HG03159 (cell line): ENCODE data around the gene NELFA.

Experiments
- ATAC-seq: cut with Tn5 transposase; IDR thresholded peaks from one replicate; pipeline ENCODE4 v1.9.1; 2021; ENCODE audit warnings: mild to moderate bottlenecking, moderate library complexity; ENCODE audit not compliant: unreplicated experiment

The NELFA gene

DNA sequence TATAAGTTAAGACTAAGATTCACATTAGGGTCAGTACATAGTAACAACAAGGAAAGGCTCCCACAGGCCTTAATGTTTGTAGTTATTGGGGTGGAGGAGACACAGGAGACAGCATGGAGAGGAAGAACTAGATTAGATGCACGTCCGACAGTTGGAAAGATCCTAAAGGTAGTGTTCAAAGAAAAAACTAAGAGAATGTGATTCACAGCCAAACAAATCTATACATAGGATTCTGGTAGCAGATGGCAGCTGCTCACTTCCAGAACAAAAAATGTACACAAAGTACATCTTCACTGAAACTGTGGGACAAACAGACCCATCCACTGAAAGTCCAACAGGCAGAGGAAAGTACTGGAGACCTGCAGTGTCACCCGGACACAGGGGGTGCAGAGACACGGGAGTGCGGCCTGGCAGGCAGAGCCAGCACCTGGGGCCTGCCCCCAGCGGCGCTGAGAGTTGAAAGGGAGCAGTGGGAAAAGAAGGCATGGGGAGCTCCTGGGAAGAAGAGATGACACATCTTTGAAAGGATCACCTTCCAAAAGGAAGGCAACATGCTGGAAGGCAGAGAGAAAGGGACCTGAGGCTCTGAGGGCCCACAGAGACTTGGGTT, 40.0 kb downstream of the NELFA start:
- no peak for ATAC-seq

DNA sequence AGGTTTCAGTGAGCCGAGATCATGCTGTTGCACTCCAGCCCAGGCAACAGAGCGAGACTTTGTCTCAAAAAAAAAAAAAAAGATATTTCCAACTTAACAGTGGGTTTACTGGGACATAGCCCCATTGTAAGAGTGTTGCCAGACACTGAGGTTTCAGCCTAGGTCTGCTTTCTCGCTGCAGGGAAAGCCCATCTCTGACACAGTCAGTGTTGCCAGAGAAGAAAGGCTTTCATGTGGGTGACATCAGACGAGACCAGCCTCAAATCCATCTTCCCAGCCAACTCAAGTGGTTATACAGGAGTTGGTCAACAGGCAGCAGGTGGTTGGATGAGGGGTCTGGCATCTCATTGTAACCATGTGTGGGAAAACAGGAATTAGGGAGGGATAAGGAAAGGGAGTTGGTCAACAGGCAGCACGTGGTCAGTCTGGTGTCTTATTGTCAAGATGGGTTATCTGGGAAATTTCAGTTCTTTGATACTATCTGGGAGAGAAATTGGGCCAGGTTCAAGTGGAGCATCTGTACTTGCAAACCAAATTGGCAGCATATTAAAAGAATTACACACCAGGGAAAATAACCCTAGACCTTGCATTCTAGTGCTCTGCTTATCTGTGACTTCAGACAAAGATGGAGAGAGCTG, 41.1 kb downstream of the NELFA start:
- ATAC-seq: no peak

DNA sequence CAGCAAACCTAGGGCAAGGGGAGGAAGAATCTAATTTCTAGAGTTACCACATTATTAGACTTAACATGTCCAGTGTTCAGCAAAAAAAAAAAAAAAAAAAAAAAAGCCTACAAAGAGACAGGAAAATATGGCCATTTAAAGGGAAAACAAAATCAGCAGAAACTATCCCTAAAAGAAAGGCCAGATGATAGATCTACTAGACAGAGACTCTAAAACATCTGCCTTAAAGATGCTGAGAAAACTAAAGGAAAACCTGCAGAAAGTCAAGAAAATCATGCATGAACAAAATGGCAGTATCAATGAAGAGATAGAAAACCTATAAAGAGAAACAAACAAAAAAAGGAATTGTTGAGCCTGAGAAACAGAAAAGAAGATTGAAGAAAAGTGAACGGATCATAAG, 43.8 kb downstream of the NELFA start:
- no peak for ATAC-seq

DNA sequence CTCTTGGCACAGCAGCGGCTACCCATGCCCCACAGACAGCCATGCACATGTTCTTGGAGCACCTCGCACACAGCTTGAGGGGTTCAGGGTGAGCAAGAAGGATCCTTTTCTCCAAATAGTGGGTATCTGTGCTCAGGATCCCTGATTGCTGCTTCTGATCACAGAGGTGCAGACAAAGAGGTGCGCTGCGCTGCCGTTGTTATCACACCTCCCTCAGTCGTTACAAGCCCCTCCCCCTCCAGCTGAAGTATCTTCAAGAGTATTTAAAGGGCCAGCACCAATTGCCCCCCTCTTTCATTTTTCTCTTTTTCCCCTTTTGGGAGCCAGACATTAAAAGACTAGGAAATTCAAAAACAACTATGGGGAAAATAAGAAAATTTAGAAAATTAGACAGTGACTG, 44.3 kb downstream of the NELFA start:
- no peak for ATAC-seq

DNA sequence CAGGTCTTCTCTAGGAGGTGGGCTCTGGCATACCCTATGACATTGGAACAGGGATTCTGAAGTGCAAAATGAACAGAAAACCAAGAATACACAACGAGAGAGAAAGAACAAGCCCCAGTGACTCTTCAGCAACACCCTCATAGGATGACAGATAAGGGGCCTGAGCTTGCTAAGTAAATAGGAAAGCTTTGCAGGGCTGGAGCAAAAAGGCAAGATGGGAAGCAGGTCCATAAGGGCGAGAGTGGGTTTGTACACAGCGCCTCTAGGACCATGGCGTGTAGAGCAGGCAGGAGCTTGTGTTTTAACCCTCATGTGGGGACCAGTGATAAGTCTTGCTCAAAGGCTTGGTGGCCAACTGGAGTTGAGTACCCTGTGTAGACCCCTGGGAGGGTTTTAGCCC, 45.8 kb downstream of the NELFA start:
- ATAC-seq: no peak

DNA sequence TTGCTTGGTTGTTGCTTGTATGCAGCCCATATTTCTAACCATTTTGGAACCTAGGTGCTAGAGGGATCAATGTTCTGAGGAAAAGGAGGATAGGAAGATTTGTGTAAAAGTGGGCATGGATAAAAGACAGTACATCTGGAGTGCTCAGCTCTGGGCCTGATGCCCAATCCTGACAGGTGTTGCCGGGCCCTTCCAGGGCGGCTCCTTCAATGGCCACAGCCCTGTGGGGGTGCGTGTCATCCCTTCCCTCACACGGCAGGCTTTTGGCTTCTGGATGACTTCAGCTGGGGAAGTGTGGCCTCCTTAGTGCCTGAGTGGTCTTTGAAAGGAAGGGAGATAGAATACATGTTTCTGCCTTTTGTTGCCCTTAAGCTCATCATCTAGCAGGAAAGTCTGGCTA, 47.2 kb downstream of the NELFA start:
- ATAC-seq: no peak

DNA sequence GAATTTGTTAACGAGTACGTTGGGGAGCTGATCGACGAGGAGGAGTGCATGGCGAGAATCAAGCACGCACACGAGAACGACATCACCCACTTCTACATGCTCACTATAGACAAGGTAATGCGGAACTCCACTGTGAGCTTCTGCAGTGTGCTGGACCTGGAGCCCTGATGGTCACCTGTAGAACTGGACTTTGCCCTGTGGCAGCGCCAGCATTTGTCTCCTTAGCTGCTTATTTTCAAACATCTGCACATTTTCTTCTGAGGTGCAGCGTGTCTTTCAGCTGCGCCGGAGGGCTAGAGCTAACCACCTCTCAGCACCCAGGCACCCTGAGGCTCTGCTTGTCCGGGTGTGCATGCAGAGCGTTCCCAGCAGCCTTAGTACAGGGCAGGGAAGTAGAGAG, 47.7 kb downstream of the NELFA start:
- ATAC-seq: no peak

DNA sequence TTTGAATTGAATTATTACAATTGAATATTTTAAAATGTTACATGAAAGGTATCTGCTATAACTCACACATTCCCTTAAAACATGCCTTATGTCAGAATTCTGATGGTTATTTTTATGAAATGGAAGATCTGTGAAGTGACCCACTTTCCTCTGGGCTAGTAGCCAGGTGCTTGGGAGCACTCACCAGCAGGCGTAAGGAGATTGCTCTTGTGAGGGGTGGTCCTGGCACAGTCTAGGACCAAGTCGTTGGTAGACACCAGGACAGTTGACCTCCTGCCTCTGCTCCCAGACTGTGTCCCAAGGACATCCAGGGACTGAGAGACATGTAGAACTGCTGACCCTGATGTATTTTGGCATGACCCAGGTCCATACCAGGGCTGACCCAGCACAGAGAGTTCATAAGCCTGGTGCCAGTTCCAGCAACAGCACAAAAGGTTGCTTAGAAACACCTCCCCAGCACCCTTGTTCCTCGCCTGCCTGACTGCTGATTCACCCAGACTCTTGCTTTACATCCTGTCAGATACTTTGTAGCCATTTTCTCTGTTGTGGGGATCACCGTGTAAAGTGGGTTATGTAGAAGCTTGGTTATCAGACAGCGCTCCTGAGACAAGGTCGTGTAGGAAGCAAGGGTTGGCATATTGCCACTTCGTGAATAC, 48.5 kb downstream of the NELFA start:
- no peak for ATAC-seq

DNA sequence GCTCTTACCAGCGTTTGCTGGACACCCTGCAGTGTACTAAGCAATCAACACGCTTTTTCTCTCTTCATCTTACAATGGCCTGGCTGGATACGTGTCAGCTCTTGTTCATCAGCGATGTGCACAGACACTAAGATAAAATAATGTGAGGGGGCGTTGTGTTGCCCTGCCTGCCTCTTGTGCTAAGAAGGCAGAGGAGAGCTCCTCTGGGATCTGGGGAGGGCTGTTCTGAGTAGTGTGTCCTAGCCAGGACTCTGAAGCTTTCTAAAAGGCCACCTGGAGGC, 49.7 kb downstream of the NELFA start:
- no peak for ATAC-seq

DNA sequence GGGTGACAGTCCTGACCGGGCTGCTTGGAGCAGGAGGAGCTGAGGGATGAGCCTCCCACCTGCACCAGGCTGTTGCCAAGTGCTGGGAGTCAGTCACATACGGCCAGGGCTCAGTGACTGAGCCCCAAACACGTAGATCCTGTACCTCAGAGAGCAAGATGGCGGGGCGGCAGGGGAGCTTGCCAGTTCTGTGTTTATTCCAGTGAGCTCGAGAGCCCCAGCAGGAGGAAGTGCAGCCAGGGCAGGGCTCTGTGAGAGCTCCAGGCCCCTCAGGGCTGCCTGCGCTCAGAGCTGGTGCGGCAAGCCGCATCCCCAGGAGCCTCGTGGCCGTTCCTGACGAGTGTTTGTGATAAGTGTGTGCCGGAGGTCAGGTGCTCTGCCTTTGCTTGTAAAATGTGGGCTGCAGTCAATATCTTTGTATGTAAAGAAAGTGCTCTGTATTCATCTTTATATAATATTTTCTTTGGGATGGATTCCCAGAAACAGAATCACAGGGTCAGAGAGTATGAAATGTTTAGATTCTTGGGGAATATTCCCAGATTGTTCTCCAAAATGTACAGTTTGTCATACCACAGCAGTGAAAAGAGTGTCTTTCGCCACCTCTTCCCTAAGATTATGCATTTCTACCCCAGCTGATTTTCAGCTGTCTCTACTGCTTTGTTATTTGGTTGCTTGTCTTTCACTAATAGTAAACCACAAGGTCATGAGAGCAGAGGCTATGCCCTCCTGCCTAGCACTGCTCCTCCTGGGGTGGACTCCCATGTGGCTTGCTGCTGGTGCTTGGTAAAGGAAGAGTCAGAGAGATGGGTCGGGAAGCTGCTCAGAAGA, 50.3 kb downstream of the NELFA start:
- no peak for ATAC-seq

DNA sequence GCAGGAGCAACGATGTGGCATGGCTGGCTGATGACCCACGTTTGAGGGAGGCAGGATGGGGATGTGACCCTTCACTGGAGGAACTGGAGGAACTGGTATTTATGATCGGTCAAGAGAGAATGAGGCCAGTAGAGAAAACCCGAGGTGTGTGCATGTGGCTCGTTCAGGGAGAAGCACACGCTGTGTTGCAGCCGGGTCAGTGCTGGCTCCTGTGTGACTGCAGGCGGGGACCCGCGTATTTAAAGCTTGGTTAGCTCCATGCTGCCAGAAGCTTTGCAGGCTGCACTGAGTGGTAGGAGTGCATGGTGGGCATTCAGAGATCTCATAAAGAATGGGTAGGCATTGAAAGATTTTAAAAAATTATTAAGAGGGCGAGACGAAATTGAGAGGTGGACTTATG, 52.1 kb downstream of the NELFA start:
- ATAC-seq: no peak

DNA sequence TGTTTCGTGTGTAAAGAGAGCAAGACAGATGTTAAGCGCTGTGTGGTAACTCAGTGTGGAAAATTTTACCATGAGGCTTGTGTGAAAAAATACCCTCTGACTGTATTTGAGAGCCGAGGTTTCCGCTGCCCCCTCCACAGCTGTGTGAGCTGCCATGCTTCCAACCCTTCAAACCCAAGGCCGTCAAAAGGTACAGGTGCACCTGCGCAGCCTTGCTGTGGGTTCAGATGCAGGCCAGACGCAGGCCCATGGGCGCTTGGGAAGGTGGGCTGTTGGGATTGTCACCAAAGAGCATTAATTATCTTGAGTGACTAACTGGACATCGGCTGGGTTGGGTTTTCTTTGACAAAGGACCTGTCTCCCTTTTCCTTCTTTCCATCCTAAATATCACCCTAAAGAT, 55.4 kb downstream of the NELFA start:
- no peak for ATAC-seq

DNA sequence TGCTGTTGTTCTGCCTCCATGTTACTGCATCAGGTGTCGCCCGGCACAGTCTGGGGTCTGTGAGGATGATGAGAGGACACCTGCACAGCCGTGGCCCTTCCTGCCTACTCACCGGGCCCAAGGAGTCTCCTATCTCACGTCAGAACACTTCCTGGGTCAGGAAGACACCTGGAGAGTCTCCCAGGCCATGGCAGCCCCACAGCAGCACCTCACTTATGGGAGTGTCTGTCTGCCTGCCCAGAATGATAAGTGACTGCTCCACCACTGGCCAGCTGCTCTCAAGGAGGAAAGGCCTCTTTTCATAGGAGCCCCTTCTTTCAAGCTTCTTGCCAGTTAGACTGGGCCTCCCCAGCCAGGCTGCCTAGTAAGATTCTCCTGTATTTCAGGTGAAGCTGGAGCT, 56.1 kb downstream of the NELFA start:
- no peak for ATAC-seq

DNA sequence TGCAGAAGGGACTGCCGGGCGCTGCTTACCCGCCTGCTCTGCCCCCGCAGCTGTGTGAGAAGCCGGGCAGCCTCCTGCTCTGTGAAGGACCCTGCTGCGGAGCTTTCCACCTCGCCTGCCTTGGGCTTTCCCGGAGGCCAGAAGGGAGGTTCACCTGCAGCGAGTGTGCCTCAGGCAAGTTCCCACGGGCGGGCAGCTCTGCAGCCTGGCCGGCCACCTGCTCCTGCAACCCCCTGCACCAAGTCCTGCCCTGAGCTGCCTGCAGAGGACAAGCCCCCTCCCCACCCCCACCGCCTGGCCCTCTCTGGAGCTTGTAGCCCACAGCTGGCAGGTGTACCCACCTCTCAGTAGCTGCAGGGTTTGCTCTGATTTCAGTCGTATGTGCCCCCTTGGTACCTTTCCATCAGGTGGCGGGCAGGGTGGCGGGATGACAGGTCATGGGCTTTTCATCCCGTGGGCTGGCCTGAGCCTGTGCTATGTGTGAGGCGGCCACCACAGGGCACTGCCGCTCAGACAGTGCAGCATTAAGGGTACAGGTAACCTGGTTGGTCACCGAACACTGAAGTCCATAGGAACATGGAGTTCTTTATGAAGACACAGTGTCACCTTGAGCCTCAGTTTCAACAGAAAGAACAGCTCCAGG, 56.6 kb downstream of the NELFA start:
- no peak for ATAC-seq

DNA sequence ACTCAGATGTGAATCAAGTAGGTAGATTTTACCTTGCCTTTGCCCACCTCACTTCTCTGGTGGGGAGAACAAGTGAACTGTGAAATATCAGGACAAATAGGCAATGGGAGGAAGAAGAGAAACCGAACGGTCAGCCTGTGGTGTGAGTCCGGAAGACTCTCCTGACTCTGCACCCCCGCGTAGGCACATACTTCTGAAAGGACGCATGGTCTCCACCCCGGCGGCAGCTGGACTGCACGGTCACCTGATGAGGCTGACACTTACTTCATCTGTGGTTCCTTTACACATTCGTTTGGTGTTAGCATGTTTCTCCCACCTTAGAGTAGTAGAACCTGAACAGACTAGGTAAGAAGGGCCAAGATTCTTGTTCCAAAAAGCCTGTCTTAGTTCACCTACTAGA, 58.4 kb downstream of the NELFA start:
- ATAC-seq: no peak

DNA sequence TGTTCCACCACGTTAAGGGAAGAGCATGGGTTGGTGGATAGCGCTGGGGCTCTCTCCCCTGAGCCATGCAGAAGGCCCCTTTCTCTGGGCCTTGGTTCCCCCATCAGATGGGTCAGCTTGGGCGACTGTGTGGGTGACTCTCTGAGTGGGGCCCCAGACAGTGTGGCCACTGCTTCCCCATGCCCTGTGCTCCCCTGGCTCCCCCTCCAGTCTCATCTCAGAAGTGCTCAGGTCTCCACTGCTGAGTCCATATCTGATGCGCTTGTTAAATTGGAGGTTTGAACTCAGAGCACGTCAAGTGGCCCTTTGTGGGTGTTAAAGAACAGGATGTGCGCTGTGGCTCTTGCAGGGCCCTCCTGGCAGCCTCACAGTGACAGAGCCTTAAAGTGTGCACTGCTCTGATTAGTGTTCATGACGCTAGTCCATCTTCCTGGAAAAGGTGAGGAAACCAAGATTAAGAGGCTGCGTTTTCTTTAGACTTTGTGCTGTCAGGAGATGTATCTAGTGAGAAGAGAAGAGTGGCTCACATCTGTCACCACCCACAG, 59.8 kb downstream of the NELFA start:
- ATAC-seq: no peak

DNA sequence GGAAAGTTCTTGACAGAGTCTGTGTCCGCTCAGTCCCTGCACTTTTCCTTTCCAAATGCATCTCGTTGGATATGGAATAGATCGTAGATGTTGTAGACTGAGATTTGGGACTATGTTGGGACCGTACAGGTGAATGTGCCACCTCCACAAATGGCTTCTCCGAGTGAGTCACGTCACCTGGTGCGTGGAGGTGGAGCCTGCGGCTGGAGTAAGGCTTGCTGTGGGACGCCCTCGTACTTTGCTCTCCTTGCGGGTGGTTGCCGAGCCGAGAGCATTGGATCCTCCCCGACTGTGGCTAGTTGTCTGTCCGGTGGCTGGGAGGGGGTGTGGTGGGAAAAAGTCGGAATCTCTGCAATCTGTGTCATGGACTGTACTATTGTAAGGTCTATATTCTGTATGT, 60.5 kb downstream of the NELFA start:
- ATAC-seq: no peak

DNA sequence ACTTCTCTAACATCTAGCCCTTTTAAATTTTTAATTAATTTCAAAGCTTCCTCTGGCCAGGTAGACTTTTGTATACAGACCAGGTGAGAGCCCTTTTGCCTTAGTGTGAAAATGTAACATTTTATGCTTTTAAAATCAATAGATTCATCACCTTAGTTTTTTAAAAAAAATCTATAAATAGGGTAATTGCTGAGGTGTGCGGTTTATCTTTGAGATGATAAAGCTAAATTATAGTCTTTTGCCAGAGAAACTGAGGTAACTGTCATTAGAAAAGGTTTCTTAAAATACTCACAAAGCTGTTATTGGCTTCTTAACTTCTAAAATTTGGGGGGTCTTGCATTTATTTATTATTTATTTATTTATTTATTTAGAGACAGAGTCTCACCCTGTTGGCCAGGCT, 62.9 kb downstream of the NELFA start:
- ATAC-seq: no peak

DNA sequence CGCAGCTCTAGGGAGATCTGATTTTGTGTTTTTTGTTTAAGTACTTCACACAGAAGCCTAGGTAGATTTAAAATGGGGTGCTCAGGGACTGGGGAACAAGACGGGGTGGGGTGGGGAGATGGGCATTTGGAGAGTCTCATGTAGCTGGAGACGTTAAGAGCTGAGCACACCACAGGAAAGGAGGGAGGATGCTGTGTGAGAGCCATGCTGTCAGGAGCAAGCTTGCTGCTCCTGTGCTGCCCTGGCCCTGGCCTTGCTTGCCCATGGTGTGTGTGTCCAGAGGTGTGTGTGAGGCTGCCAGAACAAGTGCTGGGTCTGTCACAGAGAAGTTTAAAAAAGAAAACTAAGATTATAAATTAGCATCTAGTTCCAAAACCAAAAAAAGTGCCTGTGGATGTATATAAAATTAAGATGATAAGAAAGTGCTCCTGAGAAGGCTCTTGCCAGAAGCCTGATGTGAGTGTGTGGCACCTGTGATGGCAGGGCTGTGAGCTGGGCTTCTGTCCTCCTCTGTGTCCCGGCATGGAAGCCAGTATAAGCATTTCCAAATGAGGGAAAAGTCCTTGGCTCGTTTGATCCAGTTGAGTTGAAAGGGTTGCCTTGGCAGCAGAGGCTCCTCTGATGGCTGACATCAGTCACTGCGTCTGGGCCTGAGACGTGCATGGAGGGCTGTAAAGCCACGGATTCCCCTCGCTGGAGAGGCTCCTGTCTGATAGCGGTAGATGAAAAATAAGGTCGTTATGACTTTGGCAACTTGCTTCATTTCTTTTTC, 63.5 kb downstream of the NELFA start:
- ATAC-seq: no peak

DNA sequence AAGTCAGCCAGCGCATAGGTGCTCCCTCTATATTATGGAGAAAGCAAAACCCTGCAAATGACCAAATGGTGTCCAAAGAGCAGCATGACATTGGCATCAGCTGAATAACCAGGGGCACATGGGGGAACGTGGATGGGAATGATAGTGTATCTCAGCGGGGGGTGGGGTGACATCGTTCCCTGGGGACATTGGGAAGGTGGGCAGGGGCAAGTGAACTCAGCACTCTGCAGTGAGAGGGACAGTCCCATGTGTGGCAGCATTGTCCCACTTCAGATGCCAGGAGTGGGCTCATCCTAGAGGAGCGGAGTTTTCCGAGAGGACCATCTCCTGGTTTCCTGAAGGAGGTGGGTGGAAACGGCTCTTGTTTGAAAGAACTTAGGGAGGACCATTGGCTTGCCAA, 64.8 kb downstream of the NELFA start:
- no peak for ATAC-seq

DNA sequence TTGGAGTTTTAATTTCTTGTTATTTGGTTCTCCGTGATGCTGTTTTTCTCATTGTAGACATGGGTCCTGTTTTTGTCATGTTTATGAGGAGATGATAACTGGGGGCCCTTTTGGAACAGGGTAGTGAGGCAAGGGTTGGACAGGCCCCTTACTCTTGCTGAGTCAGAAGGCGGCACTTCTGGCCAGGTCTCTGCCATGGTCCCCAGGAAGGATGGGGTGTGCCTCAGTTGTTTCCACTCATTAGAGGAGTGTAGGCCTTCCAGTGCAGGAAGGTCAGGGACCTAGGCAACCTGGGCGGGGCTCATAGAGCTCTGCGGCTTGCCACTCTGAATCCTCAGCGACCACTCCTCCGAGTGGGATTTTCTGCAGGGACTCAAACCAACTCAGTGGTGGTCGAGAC, 68.2 kb downstream of the NELFA start:
- ATAC-seq: no peak
